ENCODE data around the gene LAMC1.

- TF ChIP-seq, protein P1, sequence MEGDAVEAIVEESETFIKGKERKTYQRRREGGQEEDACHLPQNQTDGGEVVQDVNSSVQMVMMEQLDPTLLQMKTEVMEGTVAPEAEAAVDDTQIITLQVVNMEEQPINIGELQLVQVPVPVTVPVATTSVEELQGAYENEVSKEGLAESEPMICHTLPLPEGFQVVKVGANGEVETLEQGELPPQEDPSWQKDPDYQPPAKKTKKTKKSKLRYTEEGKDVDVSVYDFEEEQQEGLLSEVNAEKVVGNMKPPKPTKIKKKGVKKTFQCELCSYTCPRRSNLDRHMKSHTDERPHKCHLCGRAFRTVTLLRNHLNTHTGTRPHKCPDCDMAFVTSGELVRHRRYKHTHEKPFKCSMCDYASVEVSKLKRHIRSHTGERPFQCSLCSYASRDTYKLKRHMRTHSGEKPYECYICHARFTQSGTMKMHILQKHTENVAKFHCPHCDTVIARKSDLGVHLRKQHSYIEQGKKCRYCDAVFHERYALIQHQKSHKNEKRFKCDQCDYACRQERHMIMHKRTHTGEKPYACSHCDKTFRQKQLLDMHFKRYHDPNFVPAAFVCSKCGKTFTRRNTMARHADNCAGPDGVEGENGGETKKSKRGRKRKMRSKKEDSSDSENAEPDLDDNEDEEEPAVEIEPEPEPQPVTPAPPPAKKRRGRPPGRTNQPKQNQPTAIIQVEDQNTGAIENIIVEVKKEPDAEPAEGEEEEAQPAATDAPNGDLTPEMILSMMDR (IDR thresholded peaks at IDR 0.05; ENCODE audit: poor library complexity, severe bottlenecking): no peak
- TF ChIP-seq EZH2 (IDR thresholded peaks at IDR 0.05; ENCODE audit: borderline replicate concordance, insufficient read depth, low read length, poor library complexity, severe bottlenecking): no peak
- TF ChIP-seq EP300 (conservative IDR thresholded peaks at IDR 0.05; ENCODE audit: poor library complexity, severe bottlenecking): no peak
- no peak for TF ChIP-seq SMC3 (conservative IDR thresholded peaks at IDR 0.05; ENCODE audit: poor library complexity)
- no peak for TF ChIP-seq RAD21 (conservative IDR thresholded peaks at IDR 0.05)
- TF ChIP-seq, protein P2, sequence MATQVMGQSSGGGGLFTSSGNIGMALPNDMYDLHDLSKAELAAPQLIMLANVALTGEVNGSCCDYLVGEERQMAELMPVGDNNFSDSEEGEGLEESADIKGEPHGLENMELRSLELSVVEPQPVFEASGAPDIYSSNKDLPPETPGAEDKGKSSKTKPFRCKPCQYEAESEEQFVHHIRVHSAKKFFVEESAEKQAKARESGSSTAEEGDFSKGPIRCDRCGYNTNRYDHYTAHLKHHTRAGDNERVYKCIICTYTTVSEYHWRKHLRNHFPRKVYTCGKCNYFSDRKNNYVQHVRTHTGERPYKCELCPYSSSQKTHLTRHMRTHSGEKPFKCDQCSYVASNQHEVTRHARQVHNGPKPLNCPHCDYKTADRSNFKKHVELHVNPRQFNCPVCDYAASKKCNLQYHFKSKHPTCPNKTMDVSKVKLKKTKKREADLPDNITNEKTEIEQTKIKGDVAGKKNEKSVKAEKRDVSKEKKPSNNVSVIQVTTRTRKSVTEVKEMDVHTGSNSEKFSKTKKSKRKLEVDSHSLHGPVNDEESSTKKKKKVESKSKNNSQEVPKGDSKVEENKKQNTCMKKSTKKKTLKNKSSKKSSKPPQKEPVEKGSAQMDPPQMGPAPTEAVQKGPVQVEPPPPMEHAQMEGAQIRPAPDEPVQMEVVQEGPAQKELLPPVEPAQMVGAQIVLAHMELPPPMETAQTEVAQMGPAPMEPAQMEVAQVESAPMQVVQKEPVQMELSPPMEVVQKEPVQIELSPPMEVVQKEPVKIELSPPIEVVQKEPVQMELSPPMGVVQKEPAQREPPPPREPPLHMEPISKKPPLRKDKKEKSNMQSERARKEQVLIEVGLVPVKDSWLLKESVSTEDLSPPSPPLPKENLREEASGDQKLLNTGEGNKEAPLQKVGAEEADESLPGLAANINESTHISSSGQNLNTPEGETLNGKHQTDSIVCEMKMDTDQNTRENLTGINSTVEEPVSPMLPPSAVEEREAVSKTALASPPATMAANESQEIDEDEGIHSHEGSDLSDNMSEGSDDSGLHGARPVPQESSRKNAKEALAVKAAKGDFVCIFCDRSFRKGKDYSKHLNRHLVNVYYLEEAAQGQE (IDR thresholded peaks at IDR 0.05; ENCODE audit: borderline replicate concordance): no peak
- no peak for TF ChIP-seq POLR2AphosphoS5 (IDR thresholded peaks at IDR 0.05)
- TF ChIP-seq TAF1 (IDR thresholded peaks at IDR 0.05; ENCODE audit: low read depth): no peak
Observed at GRCh38 chr1:183137782-183138181, 114.6 kb downstream of the LAMC1 start.

All from neural cell (in vitro differentiated cells).